Measurements from ENCODE around the gene HOXD3. TPM values are rescaled to one million over a fixed set of nuclear protein-coding genes. Genes with fewer than 3 reads are reported as not detected.

The HOXD3 gene
- total RNA-seq, 2 experiments from 2014 or later = not detected

DNA sequence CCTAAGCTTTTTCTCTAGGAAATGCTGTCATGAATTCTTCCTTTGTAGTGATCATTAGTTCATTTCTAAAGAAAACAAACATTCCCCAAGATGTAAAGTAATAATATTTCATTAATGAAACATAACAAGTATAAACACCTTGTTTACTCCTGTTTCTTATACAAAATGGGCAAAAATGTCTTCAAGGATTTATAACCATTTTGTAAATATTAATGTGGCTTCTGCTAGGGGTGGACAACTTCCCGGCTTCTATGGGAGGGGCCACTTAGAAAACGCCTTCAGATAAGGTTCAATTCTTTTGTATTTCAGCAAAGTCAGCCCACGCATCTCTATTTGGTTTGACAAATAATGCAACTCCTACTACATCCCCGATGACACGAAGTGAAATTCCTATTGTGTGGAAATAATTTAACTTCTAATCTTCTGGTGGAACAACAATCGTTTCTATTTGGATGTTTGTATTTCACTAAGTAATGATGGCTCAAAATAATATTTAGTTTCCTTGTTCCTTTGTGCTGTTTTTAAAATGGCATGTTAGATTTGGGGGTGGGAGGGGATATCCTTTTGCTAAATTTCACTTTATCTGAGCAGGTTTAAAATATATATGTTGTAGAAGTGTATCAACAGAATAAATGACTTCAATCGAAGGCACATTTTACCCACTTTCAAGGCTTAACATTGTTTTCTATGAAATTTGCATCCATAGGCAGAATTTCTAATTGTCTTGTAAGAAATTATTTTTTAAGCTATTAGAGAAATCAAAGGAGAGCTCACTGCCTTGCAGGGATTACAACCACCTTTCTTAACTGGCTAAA, 16.7 kb downstream of the HOXD3 start:
- intact Hi-C loops (cut with micrococcal nuclease) = loop anchor here (5.0 kb wide), 1 partner anchor 46 kb away; the partner anchor contains the start of gene HOXD8

DNA sequence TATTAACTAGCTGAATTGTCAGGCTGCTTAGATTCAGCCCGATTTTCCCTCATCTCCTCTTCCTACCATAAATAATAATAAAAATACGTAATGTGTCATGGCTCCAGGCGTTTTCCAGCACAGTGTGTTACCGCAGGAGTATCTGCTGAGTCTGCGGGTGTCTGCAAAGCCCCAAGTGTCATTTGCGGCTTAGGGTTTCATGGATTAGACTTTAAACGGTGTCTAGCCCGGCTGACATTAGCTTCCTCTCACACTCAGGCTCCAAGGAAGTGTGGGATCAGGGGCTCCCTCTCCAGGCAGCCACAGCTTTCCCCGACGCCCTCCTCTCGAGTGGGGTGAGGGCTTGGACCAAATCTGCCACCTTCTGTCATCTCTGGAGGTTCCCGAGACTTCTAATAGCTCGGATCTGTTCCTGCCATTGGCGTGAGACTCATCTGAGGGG, 17.3 kb downstream of the HOXD3 start:
- no peak overlapping the region for H3K27ac Mint-ChIP-seq
- POLR2A ChIA-PET = no interaction called here
- intact Hi-C loops (cut with micrococcal nuclease) = loop anchor here (5.0 kb wide), 1 partner anchor 47 kb away; the partner anchor contains the start of gene HOXD8
- H3K27me3 Mint-ChIP-seq = peaks cover 76% of the 10 kb centered on the region
- H3K4me1 Mint-ChIP-seq (ENCODE audit: low read depth) = peaks cover 23% of the 10 kb centered on the region
- no peaks in the 10 kb centered on the region for H3K9me3 Mint-ChIP-seq
- no peak for DNase-seq
- CTCF ChIA-PET = interaction anchor here (1.5 to 2.0 kb wide), 2 partner anchors 48 to 77 kb away, joined by 4 to 8 read pairs; no protein-coding TSS in a partner anchor
- peaks cover 7% of the 10 kb centered on the region for H3K36me3 Mint-ChIP-seq
- H3K4me3 Mint-ChIP-seq = no peak overlapping the region

More for the DNA sequence above, 16.7 kb downstream of the HOXD3 start:
- H3K36me3 Mint-ChIP-seq = peaks cover 7% of the 10 kb centered on the region
- POLR2A ChIA-PET = no interaction called here
- H3K4me1 Mint-ChIP-seq (ENCODE audit: low read depth) = peaks cover 23% of the 10 kb centered on the region
- H3K9me3 Mint-ChIP-seq = no peaks in the 10 kb centered on the region
- CTCF ChIA-PET = interaction anchor here (1.5 to 2.0 kb wide), 2 partner anchors 47 to 76 kb away, joined by 4 to 8 read pairs; no protein-coding TSS in a partner anchor
- H3K4me3 Mint-ChIP-seq = no peak overlapping the region
- no peak overlapping the region for H3K27ac Mint-ChIP-seq
- no peak for DNase-seq
- peaks cover 73% of the 10 kb centered on the region for H3K27me3 Mint-ChIP-seq

DNA sequence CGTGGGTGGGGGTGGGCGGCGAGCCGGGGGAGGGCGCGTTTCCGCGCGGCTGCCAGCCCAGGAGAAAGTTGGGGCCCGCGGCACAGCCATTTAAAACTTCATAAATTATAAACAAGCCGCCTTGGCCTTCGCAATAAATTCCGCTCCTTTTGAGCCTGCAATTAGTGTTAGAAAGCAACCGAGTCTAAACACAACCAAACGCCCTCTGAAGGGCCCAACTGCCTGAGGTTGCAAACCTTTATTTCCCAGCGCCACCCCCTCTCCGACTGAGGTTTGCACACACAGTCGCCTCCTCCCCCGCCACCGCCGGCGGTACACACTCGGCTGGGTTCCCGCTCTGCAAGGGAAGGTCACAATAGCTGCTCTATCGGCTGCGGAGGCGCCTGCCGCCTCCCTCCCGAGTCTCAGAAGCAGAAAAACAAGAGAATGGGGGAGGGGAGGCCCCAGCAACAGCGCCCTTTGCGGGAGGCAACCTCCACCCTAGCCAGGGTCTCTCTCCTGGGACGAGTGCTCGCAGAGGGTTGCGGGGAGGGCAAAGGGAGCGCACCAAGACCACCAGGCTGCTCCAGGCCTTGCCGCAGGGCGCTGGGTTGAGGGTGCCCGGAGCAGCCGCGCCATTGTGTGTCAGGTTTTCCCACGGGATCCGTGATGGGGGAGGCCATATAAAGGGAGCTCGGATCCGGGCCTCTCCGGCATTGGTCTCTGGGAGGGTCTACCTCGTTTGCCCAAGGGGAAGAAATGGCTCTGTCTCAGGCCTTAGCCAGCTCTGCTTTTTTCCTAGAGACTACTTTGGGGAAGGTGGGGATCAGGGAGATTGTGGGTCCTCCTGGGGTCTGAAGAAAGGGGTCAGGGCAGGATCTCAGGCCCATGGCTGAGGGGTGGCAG, 18.0 kb downstream of the HOXD3 start:
- H3K27me3 Mint-ChIP-seq = peaks cover 78% of the 10 kb centered on the region
- H3K36me3 Mint-ChIP-seq = peaks cover 7% of the 10 kb centered on the region
- ChIA-PET POLR2A (no interaction called here), CTCF (interaction anchor here (0.9 to 2.0 kb wide), 3 partner anchors 48 to 480 kb away, joined by 3 to 8 read pairs (median 4); no protein-coding TSS in a partner anchor)
- DNase-seq = peak; percentile 34
- H3K9me3 Mint-ChIP-seq = no peaks in the 10 kb centered on the region
- no peak overlapping the region for H3K4me3 Mint-ChIP-seq
- H3K27ac Mint-ChIP-seq = no peak overlapping the region
- intact Hi-C loops (cut with micrococcal nuclease) = loop anchor here (5.0 kb wide), 1 partner anchor 48 kb away; the partner anchor contains the start of gene HOXD8
- peaks cover 23% of the 10 kb centered on the region for H3K4me1 Mint-ChIP-seq (ENCODE audit: low read depth)

DNA sequence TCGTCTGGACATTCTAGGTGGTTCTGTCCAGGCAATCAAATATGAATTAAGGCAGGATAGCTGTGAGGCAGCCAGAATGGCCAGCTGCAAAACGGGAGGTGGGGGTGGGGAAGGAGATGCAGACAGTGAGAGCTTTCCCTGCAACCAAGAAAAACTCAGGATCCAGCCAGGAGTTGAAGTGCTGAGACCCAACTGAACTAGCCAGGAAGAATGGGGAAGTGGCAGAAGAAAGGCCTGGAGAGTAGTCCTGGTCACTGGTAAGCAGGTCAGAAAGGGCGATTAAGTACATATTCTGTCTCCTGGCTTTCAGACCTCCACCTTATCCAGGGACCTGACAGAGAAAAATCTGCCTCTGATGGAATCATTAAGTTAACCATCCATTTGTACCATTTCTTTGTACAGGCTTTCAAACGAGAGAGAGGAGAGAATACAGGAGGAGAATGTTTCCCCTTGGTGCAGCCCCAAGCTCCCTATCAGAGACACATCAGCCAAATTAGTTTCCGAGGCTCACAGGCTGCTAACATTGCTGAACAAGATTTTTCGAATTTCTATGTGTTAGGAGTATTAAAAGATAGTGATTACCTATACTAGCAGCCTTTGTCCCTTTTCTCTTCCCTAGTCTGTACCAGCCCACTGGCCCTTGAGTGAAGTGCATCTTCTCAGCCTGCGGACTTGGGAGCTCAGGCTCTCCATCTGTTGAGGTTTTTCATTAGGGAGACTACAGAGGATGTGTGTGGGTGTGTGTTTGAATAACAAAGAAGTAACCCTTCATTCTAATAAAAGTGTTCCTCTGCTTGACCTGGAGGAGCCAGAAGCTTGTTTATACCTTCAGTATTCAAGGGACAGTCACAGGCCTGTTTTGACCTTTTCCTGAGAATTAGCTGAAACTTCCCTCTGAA, 18.9 kb downstream of the HOXD3 start:
- POLR2A ChIA-PET = no interaction called here
- peaks cover 23% of the 10 kb centered on the region for H3K4me1 Mint-ChIP-seq (ENCODE audit: low read depth)
- intact Hi-C loops (cut with micrococcal nuclease) = no loop called here
- no peaks in the 10 kb centered on the region for H3K9me3 Mint-ChIP-seq
- H3K27ac Mint-ChIP-seq = no peak overlapping the region
- CTCF ChIA-PET = interaction anchor here (0.6 to 2.0 kb wide), 4 partner anchors 49 to 1523 kb away, joined by 3 to 8 read pairs (median 4); no protein-coding TSS in a partner anchor
- H3K4me3 Mint-ChIP-seq = no peak overlapping the region
- H3K27me3 Mint-ChIP-seq = peaks cover 79% of the 10 kb centered on the region
- no peak for DNase-seq
- peaks cover 7% of the 10 kb centered on the region for H3K36me3 Mint-ChIP-seq

DNA sequence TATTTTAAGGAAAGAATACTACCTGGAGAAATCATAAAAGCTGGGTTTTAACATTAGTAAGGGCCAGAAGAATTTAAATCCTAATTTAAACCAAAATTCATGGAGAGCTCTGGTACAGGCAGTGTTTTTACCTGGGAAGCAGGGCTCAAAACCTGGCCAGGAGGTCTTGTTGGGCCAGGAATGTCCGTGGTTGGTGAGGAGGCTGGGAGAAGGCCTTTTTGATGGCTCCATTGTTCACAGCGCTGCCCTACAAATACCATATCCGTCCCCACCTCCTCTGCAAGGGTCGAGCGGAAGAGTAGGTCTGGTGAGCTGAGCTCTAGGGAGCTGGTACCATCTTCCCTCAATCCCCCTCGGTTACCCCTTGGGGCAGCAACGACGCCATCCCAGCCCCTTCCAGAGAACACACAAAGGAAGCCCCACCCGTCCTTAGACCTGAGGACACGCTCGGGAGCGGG, 20.5 kb downstream of the HOXD3 start:
- intact Hi-C loops (cut with micrococcal nuclease) = no loop called here
- Mint-ChIP-seq H3K4me1 (ENCODE audit: low read depth) (peaks cover 20% of the 10 kb centered on the region), H3K27ac (no peak overlapping the region), H3K36me3 (peaks cover 6% of the 10 kb centered on the region), H3K9me3 (no peaks in the 10 kb centered on the region), H3K27me3 (peaks cover 76% of the 10 kb centered on the region), H3K4me3 (no peak overlapping the region)
- CTCF ChIA-PET = interaction anchor here (1.5 kb wide), 1 partner anchor 51 kb away, joined by 4 read pairs; no protein-coding TSS in a partner anchor
- DNase-seq = no peak
- POLR2A ChIA-PET = no interaction called here

DNA sequence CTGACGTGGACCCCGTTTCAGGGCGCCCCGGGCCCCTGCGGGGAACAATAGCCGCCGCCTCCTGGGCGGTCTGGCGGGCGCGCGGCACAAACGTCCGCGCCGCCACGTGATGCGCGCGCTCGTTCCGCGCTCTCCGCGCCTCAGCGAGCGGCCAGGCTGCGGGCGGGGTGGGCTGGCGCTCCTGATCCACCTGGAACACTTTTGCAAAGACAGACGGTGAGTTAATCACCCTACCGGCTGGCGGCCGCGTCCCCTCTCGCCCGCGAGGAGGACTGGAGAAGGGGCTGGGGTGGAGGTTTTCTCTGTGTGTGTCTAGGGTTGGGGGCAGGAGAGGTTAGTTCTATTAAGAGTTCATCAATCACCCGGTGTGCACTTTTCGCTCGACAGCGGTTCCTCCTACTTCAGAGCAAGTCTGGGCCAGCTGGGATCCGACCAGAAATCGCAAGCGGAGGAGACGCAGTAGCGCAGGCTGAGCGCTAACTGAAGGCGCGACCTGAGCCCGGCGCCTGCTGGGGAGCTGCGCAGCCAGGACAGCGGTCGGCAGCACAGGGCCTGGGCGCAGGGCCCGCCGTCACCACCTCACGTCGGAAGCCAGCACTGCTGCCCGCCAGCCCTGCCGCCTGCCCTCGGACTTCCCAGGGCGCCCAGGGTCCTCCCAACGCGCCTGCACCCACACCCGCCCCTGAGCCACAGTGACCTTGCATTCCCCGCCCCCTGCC, 21.1 kb downstream of the HOXD3 start:
- intact Hi-C loops (cut with micrococcal nuclease) = no loop called here
- Mint-ChIP-seq H3K27me3 (peaks cover 77% of the 10 kb centered on the region), H3K4me1 (ENCODE audit: low read depth) (peaks cover 17% of the 10 kb centered on the region), H3K4me3 (no peak overlapping the region), H3K36me3 (peaks cover 3% of the 10 kb centered on the region), H3K27ac (no peak overlapping the region), H3K9me3 (no peaks in the 10 kb centered on the region)
- no peak for DNase-seq
- POLR2A ChIA-PET = no interaction called here
- CTCF ChIA-PET = interaction anchor here (1.5 kb wide), 1 partner anchor 51 kb away, joined by 4 read pairs; no protein-coding TSS in a partner anchor

DNA sequence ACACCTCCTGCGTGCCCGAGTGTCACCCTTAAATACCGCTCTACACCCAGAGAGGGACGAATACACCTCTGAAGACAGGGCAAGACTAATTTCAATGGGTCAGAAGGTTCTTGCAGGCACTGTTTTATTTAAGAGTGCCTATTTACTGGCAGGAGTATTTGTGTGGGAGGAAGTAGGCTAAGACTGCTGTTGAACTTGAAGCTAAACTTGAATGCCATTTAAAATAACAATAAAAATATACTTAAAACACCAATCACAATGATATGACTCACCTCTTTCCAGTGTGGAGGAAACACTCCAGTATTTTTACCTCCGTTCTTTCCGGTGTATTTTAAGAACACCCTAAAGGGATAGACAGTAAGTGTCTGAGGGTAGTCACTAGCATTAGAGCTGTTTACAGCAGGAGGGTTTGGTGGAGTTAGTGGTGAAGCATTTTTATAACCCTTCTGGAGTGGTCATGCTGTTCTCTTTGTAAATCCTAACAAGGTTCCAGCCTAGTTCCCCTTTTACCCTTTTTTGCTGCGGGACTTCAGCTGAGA, 21.7 kb downstream of the HOXD3 start:
- H3K27ac Mint-ChIP-seq = no peak overlapping the region
- intact Hi-C loops (cut with micrococcal nuclease) = no loop called here
- no peak for DNase-seq
- H3K4me3 Mint-ChIP-seq = no peak overlapping the region
- H3K27me3 Mint-ChIP-seq = peaks cover 75% of the 10 kb centered on the region
- no peaks in the 10 kb centered on the region for H3K9me3 Mint-ChIP-seq
- H3K36me3 Mint-ChIP-seq = no peaks in the 10 kb centered on the region
- peaks cover 13% of the 10 kb centered on the region for H3K4me1 Mint-ChIP-seq (ENCODE audit: low read depth)
- CTCF ChIA-PET = no interaction called here
- POLR2A ChIA-PET = no interaction called here

DNA sequence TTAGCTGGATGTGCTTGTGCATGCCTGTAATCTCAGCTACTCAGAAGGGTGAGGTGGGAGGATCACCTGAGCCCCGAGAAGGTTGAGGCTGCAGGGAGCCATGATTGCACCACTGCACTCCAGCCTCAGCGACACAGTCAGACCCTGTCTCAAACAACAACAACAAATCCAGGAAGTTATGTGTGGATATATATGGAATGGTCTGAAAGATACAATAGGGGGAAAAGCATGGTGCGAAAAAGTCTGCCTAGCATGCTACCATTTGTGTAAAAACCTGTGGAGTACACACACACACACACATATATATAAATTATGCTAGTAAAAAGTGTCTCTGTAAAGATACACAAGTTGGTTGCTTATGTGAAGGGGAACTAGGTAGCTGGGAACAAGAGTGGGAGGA, 24.4 kb downstream of the HOXD3 start:
- no peak for DNase-seq
- CTCF ChIA-PET = interaction anchor here (0.6 kb wide), 2 partner anchors 31 to 274 kb away, joined by 3 read pairs; no protein-coding TSS in a partner anchor
- peaks cover 61% of the 10 kb centered on the region for H3K27me3 Mint-ChIP-seq
- intact Hi-C loops (cut with micrococcal nuclease) = no loop called here
- no peak overlapping the region for H3K27ac Mint-ChIP-seq
- POLR2A ChIA-PET = no interaction called here
- H3K4me1 Mint-ChIP-seq (ENCODE audit: low read depth) = peaks cover 3% of the 10 kb centered on the region
- no peaks in the 10 kb centered on the region for H3K9me3 Mint-ChIP-seq
- H3K4me3 Mint-ChIP-seq = no peak overlapping the region
- no peaks in the 10 kb centered on the region for H3K36me3 Mint-ChIP-seq

DNA sequence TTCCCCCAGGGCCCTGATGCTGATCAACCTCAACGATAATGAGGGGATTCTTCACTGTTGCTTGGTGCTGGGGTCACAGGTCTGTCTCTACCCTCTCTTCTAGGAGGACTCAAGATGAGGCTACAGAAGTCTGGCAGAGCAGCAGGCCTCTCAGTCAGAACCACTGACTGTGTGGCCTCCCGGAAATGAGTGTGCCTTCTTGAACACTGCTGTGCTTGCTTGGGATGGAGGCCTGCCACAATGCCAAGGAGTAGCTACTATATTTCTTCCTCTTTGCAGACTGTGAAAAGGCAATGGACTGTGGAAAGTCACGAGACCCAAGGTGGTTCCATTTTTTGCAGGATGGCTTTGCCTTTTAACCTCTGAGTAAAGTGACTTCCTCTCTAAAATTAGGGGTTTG, 25.6 kb downstream of the HOXD3 start:
- H3K4me1 Mint-ChIP-seq (ENCODE audit: low read depth) = peaks cover 5% of the 10 kb centered on the region
- H3K36me3 Mint-ChIP-seq = no peaks in the 10 kb centered on the region
- no peak for DNase-seq
- H3K27ac Mint-ChIP-seq = no peak overlapping the region
- ChIA-PET CTCF (no interaction called here), POLR2A (no interaction called here)
- H3K4me3 Mint-ChIP-seq = no peak overlapping the region
- no peaks in the 10 kb centered on the region for H3K9me3 Mint-ChIP-seq
- peaks cover 60% of the 10 kb centered on the region for H3K27me3 Mint-ChIP-seq
- intact Hi-C loops (cut with micrococcal nuclease) = no loop called here

DNA sequence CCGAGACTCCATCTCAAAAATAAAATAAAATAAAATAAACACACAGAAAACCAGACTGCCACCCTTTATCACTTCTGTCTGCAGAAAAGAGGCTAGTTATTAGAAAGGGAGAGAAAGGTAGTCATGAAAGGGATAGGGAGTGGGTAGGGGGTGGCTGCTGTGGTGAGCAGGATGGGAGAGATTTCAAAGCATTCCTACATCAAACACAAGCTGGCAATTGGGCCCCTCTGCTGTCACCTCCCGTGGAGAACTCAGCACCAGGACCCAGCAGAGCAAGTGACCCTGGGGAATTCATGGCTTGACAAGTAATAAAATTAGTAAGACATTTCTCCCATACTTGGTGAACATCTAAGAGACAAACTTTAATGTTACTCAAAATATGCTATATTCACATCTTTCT, 27.6 kb downstream of the HOXD3 start:
- Mint-ChIP-seq H3K4me1 (ENCODE audit: low read depth) (peaks cover 16% of the 10 kb centered on the region), H3K27ac (no peak overlapping the region), H3K4me3 (no peak overlapping the region), H3K9me3 (no peaks in the 10 kb centered on the region), H3K36me3 (no peaks in the 10 kb centered on the region), H3K27me3 (peaks cover 58% of the 10 kb centered on the region)
- no peak for DNase-seq
- POLR2A ChIA-PET = no interaction called here
- intact Hi-C loops (cut with micrococcal nuclease) = no loop called here
- CTCF ChIA-PET = no interaction called here

DNA sequence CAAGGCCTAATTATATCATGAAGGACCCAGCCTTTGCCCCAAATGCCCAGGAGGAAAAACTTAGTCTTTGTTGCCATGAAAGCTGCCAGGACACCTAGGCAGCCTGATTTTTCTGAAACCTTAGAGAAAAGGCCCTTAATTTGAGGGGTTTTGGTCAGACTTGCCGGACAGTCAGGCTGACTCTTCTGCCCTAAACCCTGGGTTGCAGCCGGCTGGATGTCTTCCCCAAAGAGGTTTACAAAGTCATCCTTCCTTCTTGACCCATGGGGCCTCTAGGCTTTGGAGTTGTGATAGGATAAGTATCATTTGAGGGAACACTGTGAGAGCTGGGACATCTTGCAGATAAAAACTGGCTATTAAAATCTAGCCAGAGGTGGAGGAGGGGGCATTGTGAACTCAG, 28.9 kb downstream of the HOXD3 start:
- peaks cover 19% of the 10 kb centered on the region for H3K4me1 Mint-ChIP-seq (ENCODE audit: low read depth)
- H3K9me3 Mint-ChIP-seq = no peaks in the 10 kb centered on the region
- no peak overlapping the region for H3K4me3 Mint-ChIP-seq
- intact Hi-C loops (cut with micrococcal nuclease) = no loop called here
- ChIA-PET POLR2A (no interaction called here), CTCF (no interaction called here)
- H3K27me3 Mint-ChIP-seq = peaks cover 57% of the 10 kb centered on the region
- no peak overlapping the region for H3K27ac Mint-ChIP-seq
- H3K36me3 Mint-ChIP-seq = no peaks in the 10 kb centered on the region
- no peak for DNase-seq
